GM18508 (cell line): ENCODE data around the gene NTNG1.

Source experiments
- ATAC-seq: cut with Tn5 transposase; IDR thresholded peaks from one replicate; pipeline ENCODE4 v1.9.1; 2021; ENCODE audit warnings: moderate number of reproducible peaks; ENCODE audit not compliant: insufficient read depth, unreplicated experiment

NTNG1 gene

DNA sequence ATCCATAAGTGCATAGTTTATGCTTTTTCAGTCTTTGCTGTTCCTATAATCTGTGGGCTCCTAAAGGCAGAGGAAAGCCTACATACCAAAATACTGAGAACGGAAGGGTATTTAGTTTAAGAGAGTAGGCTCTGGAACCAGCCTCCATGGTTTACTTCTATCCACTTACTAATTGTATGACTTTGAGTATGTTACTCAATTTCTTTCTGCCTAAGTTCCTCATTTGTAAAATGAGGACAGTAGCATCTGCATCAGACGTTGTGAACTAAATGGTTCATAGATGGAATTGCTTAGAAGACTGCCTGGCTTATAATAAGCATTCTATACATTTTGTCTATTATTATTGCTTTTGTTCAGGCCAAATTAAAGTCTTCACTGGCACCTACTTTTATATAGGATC lies 111.0 kb downstream of the NTNG1 start:
- no peak for ATAC-seq

DNA sequence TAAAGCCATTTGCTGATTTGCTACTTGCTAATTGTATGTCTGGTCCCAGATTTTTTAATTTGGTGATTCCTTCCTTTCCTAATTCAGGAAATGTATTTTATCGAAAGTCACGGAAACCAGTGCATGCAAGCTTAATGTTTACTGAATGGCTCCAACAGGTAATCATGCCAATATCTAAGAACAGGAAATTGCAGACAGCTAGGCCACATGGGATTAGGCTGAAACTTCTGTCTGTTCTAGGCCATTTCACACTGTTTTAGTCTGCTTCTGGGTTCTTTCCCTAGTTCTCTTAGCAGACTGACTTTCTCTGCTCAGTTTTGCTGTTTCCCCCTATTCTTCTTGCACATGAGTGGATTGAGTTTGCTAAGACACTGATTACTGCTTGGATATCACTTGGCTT lies 111.4 kb downstream of the NTNG1 start:
- no peak for ATAC-seq

DNA sequence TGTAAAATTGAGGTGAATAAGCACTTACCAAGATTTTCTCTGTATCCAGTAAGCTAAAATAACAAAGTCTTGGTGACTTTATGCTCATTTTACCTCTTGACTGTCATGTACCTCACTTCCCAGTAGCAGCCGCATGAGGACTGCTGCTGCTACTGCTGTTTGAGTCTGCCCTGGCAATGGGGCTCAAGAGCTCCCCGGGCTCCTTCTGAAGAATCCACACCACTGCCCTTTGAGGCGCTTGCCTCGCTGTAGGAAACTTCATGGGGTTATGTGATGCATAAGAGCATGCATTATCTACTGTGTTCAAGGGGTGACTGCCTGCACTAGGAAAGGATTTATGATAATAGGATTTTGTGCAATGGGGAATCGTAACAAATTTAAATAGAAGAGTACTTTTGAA lies 113.5 kb downstream of the NTNG1 start:
- no peak for ATAC-seq

DNA sequence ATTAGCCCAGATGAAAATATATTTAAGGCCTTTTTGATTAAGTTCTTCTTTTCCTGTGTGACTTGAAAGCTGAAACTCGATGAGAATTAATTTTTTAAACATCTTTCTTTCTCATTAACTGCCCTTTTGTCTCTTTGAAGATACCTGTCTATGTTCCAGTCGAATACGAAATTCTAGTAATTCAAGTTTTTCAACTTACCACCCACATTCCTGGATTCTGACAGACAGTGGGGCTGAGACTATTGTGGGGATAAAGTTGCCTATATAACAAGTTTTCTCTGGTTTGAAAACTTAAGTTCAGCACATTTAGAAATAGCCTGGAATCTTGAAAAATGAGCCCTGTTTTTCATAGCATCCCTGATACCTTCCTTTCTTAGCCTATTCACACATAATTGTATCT lies 114.6 kb downstream of the NTNG1 start:
- ATAC-seq = no peak

DNA sequence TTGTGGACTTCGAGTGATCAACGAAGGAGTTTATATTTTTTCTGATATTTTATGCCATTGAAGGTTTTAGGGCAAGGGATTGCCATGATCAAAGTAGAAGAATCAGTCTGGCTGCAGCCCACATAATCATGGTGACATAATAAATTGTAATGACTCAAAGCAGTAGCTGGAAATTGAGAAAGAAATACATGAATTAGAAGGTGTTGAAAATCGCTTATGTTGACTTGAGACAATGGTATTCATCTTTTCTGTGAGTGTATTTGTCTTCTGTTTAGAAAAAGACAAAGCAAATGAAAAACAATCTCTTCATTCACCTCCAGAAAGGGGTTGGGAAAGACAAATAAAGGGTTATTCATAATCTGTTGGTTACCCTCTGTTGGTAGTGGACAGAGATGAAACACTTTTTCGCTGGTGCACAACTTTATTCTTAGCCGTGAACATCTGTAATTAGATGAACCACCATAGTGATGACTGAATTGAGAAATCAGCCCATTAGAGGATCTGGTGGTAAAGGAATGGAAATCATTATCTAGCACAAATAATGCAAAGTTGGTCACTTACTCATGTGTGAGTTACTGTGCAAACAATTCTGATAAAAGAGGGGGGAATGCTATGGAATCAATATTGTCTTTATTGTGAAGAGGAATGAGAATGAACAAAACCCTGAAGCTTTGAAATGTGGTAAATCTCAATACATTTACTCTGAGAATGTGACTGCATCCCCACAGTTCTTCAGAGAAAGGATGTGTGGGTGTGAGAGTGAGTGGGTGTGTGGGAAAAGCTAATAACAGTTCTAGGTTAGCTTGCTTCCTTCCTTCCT lies 121.8 kb downstream of the NTNG1 start:
- ATAC-seq = no peak

DNA sequence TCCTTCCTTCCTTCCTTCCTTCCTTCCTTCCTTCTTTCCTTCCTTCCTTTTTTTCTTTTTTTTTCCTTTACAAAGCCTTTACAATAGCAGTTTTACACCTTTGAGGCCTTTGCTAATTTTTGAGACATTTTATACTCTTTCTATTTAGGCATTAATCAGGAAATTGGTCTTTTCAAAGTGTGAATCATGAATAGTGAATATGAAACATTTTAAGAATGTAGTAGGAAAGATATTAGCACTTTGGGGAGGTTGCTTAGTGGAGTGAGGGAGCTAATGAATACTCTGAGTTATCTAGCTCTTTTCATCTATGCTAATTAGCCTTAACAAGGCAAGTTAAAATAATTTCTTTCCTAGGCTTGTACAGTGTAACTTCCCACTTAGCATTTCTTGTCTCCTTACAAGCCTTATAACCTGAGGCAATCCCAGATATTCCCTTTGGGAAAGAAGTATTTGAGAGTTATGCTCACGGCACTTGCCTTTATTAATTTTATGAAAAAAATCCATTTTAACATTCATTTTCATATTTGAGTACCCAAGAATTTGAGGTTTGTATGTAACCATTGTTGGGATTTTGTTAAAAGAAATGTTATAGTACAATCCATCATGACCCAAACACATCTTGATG lies 122.6 kb downstream of the NTNG1 start:
- ATAC-seq = no peak

DNA sequence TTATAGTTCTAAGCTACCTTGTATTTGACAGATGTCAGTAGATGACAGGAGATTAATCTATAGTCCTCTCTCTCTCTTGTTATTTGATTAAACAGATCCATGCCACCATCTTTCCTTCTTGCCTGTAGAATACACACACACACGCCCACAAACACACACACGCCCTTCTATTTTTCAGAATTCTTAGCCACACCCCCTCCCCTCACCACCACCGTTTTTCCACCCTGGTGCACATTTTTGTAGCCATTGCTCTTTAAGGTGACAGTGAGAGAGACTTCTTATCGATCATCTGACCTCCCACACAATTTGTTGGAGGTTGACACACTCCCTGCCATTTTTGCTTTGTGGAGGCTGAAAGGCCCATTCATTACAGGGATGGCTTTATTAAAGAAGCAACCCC lies 123.2 kb downstream of the NTNG1 start:
- no peak for ATAC-seq

DNA sequence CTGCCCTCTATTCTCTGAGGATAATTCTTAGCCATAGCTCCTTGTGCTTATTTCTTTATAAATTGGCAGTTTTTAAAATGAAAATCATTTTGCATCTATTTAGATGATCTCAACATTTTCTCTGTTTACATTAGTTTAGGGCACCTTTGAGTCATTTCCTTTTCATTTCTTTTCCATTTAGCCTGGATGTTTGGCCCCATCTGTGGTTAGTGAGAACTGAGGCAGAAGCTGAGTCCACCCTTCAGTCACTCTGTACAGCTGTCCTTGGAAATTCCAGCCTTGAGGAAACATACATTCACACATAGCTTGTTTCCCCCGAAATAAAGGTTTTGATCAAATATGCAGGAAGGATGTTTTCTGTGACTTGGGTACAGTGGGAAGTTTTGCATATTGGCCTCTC lies 123.7 kb downstream of the NTNG1 start:
- ATAC-seq = no peak

DNA sequence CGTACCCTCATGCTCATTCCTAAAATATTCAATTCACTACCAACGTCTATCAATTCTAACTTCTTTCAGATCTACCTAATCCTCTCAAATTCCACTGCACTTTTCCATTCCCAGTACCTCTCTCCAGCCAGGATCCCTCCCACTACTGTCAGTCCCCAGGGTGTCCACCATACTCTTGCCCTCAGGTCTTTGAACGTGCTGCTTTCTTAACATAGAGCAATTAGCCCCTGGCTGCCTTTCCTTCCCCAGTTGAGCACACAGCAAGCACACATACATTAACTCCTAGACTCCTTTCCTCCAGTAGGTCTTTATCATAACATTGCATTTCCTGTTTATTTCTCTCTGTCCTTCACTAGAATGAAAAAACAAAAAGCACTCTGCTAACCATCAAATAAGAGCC lies 126.7 kb downstream of the NTNG1 start:
- no peak for ATAC-seq

DNA sequence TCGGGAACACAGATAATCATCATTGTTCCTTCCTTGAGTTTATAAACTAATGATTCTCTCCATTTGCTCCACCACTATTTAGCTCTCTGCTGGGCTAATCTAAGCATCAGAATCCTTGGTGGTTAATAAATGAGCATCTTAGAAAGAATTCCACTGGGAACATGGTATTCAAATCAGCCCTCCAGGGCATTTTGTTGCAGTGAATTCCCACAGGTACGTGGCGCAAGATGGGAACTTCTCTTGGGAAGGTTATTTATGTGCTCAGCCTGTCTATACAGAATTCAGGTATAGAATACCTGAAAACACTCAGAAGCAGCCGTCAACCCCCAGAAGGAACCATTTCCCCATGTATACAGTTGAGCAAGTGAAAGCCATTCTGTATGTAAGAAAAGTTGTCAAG lies 131.5 kb downstream of the NTNG1 start:
- no peak for ATAC-seq

DNA sequence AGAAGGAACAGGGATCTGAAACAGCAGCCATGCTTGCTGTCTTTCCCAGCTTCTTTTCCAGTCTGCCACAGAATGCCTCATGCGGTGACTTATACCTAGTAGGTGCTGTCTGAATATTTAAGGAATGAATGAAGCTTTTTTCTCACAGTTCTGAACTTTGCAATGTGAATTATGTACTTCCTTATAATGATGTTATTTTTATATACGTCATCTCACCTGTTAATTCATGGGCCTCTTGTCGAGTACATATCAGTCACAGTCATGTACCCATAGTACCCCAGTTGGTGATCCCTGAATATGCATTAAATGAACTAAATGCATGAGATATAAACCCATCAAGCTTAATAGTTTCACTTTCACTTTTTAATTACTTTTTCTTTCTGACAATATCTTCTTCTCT lies 132.7 kb downstream of the NTNG1 start:
- ATAC-seq = no peak

DNA sequence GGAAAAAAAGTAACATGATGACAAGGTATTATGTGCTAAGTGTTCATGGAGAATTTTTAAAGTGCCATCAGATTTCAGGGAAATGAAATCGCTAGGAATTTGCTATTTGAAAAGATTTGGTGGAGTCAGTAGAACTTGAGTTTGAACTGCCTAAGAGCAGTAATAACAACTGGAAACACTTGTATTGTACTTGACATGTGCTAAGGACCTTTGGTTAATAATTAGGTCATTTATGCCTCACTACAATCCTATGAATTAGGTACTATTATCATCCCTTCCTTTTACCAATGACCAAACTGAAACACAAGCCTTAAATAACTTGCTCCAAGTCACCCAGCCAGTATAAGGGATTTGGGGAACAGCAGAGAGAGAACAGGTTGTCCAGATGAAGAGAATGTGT lies 133.4 kb downstream of the NTNG1 start:
- ATAC-seq = no peak

DNA sequence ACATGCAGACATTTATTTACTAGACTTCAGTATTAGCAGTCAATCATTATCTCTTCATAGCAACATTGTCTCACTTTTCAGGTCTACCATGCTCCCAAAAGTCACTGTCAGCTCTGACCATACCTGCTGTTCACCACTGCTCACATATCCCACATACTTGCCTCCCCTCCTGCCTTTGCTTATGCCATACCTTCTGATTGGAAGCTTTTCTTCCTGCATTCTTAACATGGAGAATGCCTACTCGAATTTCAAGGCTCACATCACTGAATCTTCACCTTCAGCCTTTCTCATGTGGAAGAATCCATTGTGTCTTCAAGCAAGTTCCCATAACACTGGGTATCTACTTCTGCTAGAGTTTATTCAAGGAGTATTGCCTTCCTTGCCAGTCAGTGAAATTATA lies 135.4 kb downstream of the NTNG1 start:
- no peak for ATAC-seq

DNA sequence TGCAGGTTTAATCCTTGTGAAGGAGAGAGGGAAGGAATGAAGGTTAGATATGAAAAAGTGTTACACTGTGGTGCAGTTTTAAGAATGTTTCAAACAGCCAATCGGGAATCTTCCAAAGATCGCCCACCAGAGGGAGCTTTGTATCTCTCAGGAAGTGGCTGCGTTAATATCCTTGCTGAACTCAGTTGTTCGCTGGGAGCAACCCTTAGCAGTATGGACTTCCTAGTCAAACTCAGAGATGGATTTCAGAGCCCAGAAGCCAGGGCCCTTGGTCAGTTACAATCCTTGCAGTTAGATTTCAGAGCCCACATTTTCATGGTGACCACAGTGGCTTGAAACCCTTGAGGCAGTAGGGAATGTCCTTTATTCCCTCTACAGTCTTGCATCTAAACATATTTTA lies 136.2 kb downstream of the NTNG1 start:
- ATAC-seq = no peak

DNA sequence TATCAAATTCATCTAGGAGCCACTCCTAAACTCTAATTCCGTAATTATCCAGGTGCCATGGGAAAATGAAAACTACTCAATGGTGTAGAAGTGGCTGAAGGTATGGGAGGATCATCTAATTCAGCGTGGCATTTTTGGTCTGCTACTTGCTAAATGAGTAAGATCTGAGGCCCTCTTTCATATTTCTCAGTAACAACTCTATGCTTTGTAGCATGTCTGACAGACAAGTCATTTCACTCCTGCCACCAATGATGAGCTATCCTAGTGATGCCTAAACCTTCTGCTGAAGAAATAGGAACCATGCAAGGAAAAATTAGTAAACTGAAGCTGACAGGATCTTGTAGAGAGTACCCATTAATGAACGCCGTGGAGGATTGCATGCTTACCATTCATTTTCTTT lies 145.3 kb downstream of the NTNG1 start:
- no peak for ATAC-seq

DNA sequence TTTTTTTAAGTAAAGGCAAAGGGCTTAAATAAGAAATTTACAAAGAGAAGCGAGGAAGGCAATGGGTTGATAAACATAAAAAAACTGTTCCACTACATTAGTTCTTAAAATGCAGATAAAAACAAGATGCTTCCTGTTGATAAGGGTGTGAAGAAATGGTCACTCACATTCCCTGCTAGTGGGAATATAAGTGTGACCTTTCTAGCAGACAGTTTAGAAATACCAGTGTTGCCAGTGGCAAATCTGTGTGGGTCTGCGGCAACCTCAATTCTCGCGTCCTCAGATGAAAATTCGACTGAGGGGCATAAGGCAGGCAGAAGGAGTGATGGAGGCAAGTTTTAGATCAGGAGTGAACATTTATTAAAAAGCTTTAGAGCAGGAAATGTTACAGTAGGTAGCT lies 151.1 kb downstream of the NTNG1 start:
- ATAC-seq = no peak

DNA sequence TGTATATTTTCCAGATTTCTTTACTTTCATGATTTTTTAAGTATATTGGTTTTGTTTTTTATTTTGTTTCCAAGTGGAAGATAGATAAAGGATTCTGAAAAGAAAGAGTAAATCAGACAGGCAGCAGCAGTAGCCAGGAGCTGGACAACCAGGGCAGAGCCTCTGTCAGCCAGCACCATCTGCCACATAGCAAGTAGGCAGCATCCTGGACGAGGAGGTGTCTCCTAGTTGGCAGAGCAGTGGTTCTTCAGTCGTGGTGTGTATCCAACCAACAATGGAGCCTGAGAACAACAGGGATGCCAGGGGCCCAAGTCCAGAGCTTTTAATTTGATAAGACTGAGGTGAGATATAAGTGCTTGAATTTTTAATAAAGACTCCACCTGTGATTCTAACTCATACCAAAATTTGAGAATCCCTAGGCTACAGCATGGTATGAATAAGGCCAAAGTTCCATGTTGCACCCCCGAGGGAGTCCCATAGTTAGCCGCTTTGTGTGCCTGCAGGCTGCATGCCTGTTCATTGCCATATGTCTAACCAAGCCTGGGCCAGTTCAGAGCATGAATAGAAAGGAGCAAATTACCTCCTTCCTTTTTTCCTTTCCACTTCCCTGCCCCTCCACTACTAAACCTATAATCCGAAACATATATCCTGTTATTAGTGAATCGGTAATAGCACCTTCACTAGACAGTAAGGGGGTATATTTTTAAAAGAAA lies 153.2 kb downstream of the NTNG1 start:
- no peak for ATAC-seq

DNA sequence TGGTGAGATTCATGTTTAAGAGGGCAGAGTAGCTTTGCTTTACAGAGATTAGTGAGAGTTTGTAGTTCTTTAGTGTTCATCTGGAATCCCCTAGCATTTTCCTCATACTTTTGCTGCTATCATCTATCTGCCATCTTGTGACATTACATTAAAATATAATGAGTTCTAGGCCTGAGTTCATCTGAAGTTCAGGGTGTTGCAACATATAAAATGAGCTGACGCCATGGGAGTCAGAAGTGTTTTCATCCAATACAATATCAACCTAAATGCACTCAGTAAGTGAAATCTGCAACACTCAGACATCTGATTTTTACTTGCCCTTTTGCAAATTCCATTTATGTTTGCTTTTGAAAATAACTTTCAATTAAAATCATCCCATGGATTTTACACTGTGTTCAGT lies 153.8 kb downstream of the NTNG1 start:
- ATAC-seq = no peak

DNA sequence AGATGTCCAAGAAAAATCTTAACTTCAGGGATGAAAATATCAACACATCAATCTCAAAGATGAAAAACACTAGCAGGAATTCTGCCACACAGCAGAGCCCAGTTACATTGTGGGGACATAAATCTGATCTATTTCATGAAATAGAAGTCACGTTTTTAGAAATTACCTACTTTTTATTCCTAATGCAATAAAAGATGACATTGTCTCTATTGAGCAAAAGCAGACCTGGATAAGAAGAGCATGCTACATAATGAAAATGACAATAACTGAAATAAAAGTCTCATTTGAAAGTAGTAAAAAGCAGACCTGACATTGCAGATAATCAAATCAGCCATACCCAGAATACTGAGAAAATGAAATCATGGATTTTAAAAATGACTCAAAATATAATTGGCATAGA lies 156.8 kb downstream of the NTNG1 start:
- ATAC-seq = no peak

DNA sequence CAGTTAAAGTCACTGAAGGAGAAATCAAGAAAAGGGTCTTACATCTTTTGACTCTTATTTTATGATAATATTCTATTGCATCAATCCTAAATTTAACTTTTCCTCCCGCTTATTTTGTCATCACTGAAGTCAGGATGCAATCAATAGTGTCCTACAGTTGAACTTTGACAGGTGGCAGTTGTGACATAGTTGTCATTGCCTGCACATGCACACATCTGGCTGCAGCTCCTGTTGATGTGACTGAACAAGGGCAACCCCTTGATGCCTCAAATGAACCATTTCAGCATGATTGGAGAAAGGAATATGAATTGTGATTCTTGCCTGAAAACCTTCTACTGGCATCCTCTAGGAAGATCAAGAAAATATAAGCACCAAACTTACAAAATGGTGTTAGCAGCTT lies 157.7 kb downstream of the NTNG1 start:
- no peak for ATAC-seq

DNA sequence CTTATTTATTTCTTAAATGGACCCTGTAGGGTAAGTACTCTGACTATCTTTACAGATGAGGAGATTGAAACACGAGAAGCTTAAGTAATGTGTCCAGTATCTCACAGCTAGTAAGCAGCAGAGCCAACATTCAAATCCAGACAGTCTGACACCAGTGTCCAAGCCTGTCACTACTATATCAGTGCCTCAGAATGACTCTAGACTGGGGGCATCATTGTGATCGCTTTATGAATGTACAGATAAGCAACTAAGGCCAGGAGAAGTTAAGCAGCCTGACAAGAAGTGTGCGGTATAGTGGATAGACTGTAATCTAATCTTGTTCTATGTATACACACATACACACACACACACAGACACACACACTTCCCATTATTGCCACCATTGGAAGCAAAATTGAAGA lies 158.7 kb downstream of the NTNG1 start:
- ATAC-seq = no peak

DNA sequence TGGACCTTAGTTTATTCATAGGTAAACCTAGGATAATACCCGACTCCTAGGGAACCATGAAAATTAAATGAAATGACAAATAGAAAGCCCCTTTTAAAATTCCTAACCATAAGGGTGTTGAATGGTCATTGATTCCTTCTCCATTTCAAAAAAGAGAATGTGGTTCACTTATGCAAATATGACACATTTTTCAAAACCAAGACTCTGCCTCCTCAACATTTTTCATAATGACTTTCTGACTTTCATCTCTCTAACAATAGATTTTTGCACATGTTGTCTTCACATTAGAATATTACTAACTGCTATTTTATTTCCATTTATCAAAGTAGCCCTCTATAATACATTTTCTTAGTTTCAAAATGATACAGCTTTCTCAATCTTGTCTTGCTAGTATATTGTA lies 169.1 kb downstream of the NTNG1 start:
- no peak for ATAC-seq
